ENCODE data around the gene SLC34A3. TPM values are rescaled to one million over a fixed set of nuclear protein-coding genes. Genes with fewer than 3 reads are reported as not detected.

The SLC34A3 gene
- total RNA-seq, 1 donor from 2014 or later: not detected

DNA sequence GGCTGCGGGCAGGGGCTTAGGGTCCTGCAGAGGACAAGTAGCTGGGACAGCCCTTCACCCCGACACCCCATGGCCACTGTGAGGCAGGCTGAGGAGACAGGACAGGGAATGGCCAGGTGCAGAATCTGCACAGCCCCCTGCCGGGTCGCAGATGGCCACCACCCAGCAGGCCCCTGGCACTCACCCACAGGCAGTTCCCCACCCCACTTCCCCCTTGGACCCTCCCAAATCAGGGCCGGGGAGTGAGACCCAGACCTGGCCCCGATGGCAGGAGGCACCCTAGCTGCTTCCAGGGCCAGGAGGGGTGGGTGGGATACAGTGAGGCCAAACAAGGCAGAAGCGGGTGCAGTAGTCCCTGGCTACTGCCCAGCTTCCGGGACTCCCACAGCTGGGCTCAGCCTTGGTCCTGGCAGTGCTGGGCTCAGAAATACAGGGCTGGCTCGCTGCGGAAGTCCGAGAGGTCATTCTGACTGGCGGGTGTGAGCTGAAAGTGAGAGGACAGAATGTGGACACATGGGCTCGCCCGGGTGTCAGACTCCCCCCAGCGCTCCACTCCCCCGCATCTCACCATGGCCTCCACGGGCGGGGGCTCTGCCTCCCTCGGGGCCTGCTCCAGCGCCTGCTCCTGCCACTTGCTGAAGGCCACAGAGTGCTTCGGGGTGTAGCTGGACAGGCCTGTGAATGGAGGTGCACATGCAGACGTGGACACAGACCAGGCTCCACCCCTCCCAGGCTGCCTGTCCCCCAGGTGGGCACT is 38.8 kb upstream of the SLC34A3 start:
- Histone ChIP-seq H3K4me1 (peaks cover 5% of the 10 kb centered on the region), H4K20me1 (ENCODE audit: low read depth) (peaks cover 53% of the 10 kb centered on the region), H3K9ac (no peak overlapping the region), H3K27me3 (no peaks in the 10 kb centered on the region), H3F3A (ENCODE audit: low read depth) (peaks cover 10% of the 10 kb centered on the region), H3K27ac (no peak overlapping the region), H3K36me3 (no peaks in the 10 kb centered on the region), H3K9me3 (ENCODE audit: low read depth) (no peaks in the 10 kb centered on the region), H2AFZ (replicated peaks) (no peak overlapping the region), H3K79me2 (ENCODE audit: low read depth) (peaks cover 14% of the 10 kb centered on the region), H3K4me2 (no peak overlapping the region), H3K4me3 (no peak overlapping the region)
- no peak for TF ChIP-seq EZH2phosphoT487 (IDR thresholded peaks at IDR 0.05)
- no peak for TF ChIP-seq EZH2 (IDR thresholded peaks at IDR 0.05)
- TF ChIP-seq, protein P1, sequence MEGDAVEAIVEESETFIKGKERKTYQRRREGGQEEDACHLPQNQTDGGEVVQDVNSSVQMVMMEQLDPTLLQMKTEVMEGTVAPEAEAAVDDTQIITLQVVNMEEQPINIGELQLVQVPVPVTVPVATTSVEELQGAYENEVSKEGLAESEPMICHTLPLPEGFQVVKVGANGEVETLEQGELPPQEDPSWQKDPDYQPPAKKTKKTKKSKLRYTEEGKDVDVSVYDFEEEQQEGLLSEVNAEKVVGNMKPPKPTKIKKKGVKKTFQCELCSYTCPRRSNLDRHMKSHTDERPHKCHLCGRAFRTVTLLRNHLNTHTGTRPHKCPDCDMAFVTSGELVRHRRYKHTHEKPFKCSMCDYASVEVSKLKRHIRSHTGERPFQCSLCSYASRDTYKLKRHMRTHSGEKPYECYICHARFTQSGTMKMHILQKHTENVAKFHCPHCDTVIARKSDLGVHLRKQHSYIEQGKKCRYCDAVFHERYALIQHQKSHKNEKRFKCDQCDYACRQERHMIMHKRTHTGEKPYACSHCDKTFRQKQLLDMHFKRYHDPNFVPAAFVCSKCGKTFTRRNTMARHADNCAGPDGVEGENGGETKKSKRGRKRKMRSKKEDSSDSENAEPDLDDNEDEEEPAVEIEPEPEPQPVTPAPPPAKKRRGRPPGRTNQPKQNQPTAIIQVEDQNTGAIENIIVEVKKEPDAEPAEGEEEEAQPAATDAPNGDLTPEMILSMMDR (IDR thresholded peaks at IDR 0.05): no peak
- Mint-ChIP-seq H3K4me3 (no peak overlapping the region), H3K4me1 (peaks cover 29% of the 10 kb centered on the region), H3K36me3 (no peaks in the 10 kb centered on the region), H3K27me3 (ENCODE audit: insufficient read depth, low read depth) (peaks cover 6% of the 10 kb centered on the region), H3K27ac (no peak overlapping the region), H3K9me3 (no peaks in the 10 kb centered on the region)
- no peak for DNase-seq (ENCODE audit: low spot score)

DNA sequence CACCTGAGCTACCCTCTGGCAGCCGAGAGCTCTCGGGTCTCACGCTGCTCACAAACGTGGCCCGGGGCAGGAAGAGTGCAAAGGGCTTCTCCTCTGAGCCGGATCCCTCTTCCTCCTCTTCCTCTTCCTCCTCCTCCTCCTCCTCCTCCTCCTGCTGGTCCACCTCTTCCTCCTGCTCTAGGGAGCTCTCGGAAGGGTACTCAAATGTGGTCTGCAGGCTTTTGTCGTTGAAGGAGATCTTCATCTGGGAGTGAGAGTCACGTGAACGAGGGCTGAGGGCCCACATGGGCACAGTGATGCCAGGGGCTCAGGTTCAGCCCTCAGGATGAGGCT is 38.3 kb upstream of the SLC34A3 start:
- H3K27ac Mint-ChIP-seq: no peak overlapping the region
- H3K9me3 Mint-ChIP-seq: no peaks in the 10 kb centered on the region
- TF ChIP-seq, protein P1 (IDR thresholded peaks at IDR 0.05): no peak
- no peak for TF ChIP-seq EZH2phosphoT487 (IDR thresholded peaks at IDR 0.05)
- TF ChIP-seq EZH2 (IDR thresholded peaks at IDR 0.05): no peak
- Histone ChIP-seq H3K4me3 (no peak overlapping the region), H3K4me1 (peaks cover 3% of the 10 kb centered on the region), H3K79me2 (ENCODE audit: low read depth) (peaks cover 9% of the 10 kb centered on the region), H4K20me1 (ENCODE audit: low read depth) (peaks cover 58% of the 10 kb centered on the region), H3K9me3 (ENCODE audit: low read depth) (no peaks in the 10 kb centered on the region), H3K9ac (no peak overlapping the region), H2AFZ (replicated peaks) (no peak overlapping the region), H3K4me2 (no peak overlapping the region), H3F3A (ENCODE audit: low read depth) (peaks cover 10% of the 10 kb centered on the region), H3K36me3 (no peaks in the 10 kb centered on the region), H3K27me3 (no peaks in the 10 kb centered on the region), H3K27ac (no peak overlapping the region)
- no peak overlapping the region for H3K4me3 Mint-ChIP-seq
- DNase-seq (ENCODE audit: low spot score): no peak
- H3K36me3 Mint-ChIP-seq: no peaks in the 10 kb centered on the region
- peaks cover 6% of the 10 kb centered on the region for H3K27me3 Mint-ChIP-seq (ENCODE audit: insufficient read depth, low read depth)
- peaks cover 26% of the 10 kb centered on the region for H3K4me1 Mint-ChIP-seq

DNA sequence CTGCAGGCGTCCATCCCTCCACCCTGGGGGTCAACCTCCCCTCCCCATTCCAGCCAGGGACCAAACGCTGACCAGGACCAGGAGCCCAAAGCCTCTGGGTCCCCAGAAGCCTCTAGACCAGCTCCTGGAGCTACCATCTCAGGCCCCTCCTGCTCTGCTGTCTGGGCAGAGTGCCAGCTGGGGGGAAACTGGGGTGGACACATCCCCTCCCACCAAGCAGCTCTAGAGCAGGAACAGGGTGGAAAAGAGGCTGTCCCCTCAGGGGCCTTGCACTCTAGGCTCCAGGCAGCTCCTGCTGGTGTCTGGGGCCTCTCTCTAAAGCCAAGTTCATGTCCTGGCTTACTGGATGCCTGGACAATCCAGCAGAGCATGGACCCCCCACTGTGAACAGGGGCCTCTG is 37.8 kb upstream of the SLC34A3 start:
- Mint-ChIP-seq H3K9me3 (no peaks in the 10 kb centered on the region), H3K27me3 (ENCODE audit: insufficient read depth, low read depth) (peaks cover 6% of the 10 kb centered on the region), H3K4me1 (peaks cover 22% of the 10 kb centered on the region), H3K36me3 (no peaks in the 10 kb centered on the region), H3K27ac (no peak overlapping the region), H3K4me3 (no peak overlapping the region)
- Histone ChIP-seq H4K20me1 (ENCODE audit: low read depth) (peaks cover 63% of the 10 kb centered on the region), H3K9ac (no peak overlapping the region), H3K36me3 (no peaks in the 10 kb centered on the region), H3K4me3 (no peak overlapping the region), H3K27me3 (no peaks in the 10 kb centered on the region), H3K4me1 (no peaks in the 10 kb centered on the region), H3K79me2 (ENCODE audit: low read depth) (peaks cover 9% of the 10 kb centered on the region), H3K4me2 (no peak overlapping the region), H3K9me3 (ENCODE audit: low read depth) (no peaks in the 10 kb centered on the region), H2AFZ (replicated peaks) (no peak overlapping the region), H3F3A (ENCODE audit: low read depth) (peaks cover 10% of the 10 kb centered on the region), H3K27ac (no peak overlapping the region)
- TF ChIP-seq EZH2phosphoT487 (IDR thresholded peaks at IDR 0.05) (no peak), EZH2 (IDR thresholded peaks at IDR 0.05) (no peak)
- TF ChIP-seq, protein P1 (IDR thresholded peaks at IDR 0.05): no peak
- no peak for DNase-seq (ENCODE audit: low spot score)

Data from neural progenitor cell (in vitro differentiated cells).